Measurements from ENCODE around the gene PAK1. TPM values are rescaled to one million over a fixed set of nuclear protein-coding genes. Genes with fewer than 3 reads are reported as not detected.
A peak's percentile ranks its signal among the peaks of the same experiment; 100 is the strongest.

Gene PAK1
- total and polyA plus RNA-seq, 5 experiments from 2014 or later = 17.2 to 28.9 (median 24.2) TPM

DNA sequence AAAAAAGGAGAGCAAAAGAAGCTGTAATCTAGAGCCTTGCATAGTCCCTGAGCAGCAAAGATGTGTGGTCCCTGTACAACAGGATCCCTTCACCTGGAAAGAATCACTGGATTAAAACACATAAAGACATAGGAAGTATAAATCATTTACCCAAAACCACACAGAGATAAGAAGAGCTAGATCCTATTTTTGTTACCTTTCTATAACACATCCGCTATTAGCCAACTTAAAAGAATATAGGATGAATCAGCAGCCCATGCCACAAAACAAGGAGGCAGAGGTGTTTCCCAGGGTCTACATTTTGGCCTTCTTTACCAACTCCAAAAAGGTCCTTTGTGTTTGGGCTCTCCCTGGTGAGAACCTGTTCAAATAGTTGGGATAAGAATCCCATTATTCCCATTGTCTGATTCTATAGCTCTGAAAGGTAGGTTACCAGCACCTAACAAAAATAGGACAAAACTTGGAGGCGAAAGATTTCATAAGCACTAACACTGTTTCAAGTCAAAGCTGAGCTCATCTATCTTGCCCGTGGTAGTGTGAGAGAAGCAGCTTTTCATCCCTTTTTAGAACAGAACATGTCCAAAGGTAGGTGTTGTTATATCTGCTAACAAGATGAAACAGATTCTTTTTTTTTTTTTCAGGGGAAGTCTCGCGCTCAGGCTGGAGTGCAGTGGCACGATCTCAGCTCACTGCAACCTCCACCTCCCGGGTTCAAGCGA is 26.8 kb downstream of the PAK1 start:
- H3K36me3 Mint-ChIP-seq = no peaks in the 10 kb centered on the region
- H3K27ac Mint-ChIP-seq = peak overlapping the region in 4 of 10 donors; percentile 7 to 76 (median 42)
- POLR2A ChIA-PET = interaction anchor here (0.6 kb wide), 1 partner anchor 35 kb away, joined by 3 read pairs; no protein-coding TSS in a partner anchor
- H3K4me1 Mint-ChIP-seq = peaks cover 22 to 40% (median 37%) of the 10 kb centered on the region in 4 donors
- no peak overlapping the region for H3K4me3 Mint-ChIP-seq
- no peaks in the 10 kb centered on the region for H3K9me3 Mint-ChIP-seq
- DNase-seq = no peak
- no peaks in the 10 kb centered on the region for H3K27me3 Mint-ChIP-seq
- ATAC-seq = peak in 1 of 2 donors; percentile 59

DNA sequence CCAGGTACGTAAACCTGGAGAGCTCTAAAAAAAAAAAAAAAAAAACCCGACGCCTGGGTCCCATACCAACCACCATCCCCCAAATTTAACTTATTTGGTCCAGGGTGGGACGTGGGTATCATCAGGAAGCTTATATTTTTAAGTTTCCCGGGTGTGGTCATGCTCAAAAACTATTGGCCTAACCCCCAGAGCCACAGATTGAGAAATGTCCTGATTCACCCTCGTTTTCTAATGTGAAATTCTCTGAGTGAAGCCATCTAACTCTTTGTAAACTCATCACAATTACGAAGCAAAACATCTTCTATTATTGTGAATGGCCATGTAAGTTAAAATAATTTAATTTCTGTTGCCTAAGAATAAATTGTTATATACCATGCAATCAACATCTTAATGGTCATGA is 29.6 kb downstream of the PAK1 start:
- H3K27me3 Mint-ChIP-seq = no peaks in the 10 kb centered on the region
- H3K36me3 Mint-ChIP-seq = no peaks in the 10 kb centered on the region
- peaks cover 20 to 28% (median 24%) of the 10 kb centered on the region in 4 donors for H3K4me1 Mint-ChIP-seq
- DNase-seq (no peak), ATAC-seq (no peak)
- POLR2A ChIA-PET = interaction anchor here (0.6 kb wide), 1 partner anchor 964 kb away, joined by 3 read pairs; no protein-coding TSS in a partner anchor
- no peak overlapping the region for H3K4me3 Mint-ChIP-seq
- no peaks in the 10 kb centered on the region for H3K9me3 Mint-ChIP-seq
- no peak overlapping the region for H3K27ac Mint-ChIP-seq

DNA sequence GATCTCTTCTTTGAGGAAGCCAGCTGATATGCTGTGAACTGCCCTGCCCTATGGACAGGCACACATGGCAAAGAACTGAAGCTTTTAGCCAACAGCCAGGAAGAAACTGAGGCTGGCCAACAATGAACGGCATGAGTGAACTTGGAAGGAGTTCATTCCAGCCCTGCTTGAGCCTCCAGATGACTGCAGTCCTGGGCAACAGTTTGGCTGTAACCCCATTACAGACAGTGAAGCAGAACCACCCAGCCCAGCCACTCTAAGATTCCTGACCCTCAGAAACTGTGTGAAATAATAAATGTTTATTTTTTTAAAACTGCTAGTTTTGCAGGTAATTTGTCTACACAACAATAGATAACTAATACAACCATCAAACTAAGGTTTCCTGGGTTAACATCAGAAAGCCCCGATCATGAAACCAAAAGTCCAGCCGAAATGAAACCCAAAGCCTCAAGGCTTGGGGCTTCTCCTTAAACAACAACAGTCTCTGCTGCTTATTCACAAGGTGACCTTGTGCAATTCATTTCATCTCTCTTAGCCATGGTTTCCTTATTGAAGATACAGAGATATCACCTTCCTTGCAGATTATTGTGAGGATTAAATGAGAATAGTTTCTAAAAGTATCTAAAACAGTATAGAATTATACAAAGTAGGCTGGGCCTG is 31.4 kb downstream of the PAK1 start:
- Mint-ChIP-seq H3K27me3 (no peaks in the 10 kb centered on the region), H3K9me3 (no peaks in the 10 kb centered on the region), H3K4me1 (peaks cover 11 to 22% (median 13%) of the 10 kb centered on the region in 4 donors), H3K4me3 (no peak overlapping the region), H3K27ac (no peak overlapping the region), H3K36me3 (no peaks in the 10 kb centered on the region)
- ATAC-seq (no peak), DNase-seq (no peak)
- POLR2A ChIA-PET = no interaction called here

DNA sequence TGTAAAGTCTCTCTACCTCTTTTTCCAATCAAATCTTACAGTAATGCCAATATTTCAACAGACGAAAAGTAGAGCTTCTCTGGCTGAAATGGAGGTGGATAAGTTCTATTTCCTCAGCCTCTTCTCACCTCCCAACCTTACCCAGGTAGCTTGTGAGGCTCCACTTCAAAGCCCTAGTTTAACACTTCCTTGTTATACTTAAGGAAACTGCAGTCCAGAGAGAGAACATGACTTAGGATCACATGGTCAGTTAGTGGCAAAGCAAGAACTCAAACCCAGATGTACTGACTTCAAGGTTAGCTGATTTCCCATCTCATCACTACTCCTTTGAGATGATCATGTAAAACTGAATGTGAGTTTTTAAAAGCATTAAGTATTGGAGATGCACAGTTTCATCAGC is 32.5 kb downstream of the PAK1 start:
- no peak overlapping the region for H3K4me3 Mint-ChIP-seq
- H3K4me1 Mint-ChIP-seq = peaks cover 0 to 14% (median 5%) of the 10 kb centered on the region in 4 donors
- no peaks in the 10 kb centered on the region for H3K9me3 Mint-ChIP-seq
- ATAC-seq = no peak
- H3K27me3 Mint-ChIP-seq = no peaks in the 10 kb centered on the region
- H3K27ac Mint-ChIP-seq = peak overlapping the region in 1 of 10 donors; percentile 53
- POLR2A ChIA-PET = no interaction called here
- DNase-seq = no peak
- no peaks in the 10 kb centered on the region for H3K36me3 Mint-ChIP-seq

DNA sequence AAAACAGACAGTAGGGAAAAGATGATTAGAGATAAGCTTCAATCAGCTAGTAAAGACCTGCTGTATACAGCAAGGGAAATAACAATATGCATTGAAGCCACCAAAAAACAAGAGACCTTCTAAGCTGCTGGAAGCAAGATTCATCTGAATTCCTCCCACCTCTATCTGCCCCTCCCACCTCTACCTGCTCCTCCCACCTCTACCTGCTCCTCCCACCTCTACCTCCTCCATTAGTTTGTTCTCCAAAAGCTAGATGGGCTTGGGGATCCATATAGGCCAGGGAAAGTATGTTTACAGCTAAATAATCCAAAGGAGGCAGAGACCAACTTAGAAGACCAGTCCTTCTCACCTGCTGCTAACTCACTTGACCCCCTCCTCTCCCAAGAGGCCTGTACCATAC is 33.2 kb downstream of the PAK1 start:
- ATAC-seq (no peak), DNase-seq (no peak)
- H3K27ac Mint-ChIP-seq = no peak overlapping the region
- POLR2A ChIA-PET = no interaction called here
- no peaks in the 10 kb centered on the region for H3K9me3 Mint-ChIP-seq
- no peaks in the 10 kb centered on the region for H3K36me3 Mint-ChIP-seq
- H3K4me1 Mint-ChIP-seq = peaks cover 0 to 18% (median 5%) of the 10 kb centered on the region in 4 donors
- H3K4me3 Mint-ChIP-seq = no peak overlapping the region
- H3K27me3 Mint-ChIP-seq = no peaks in the 10 kb centered on the region

DNA sequence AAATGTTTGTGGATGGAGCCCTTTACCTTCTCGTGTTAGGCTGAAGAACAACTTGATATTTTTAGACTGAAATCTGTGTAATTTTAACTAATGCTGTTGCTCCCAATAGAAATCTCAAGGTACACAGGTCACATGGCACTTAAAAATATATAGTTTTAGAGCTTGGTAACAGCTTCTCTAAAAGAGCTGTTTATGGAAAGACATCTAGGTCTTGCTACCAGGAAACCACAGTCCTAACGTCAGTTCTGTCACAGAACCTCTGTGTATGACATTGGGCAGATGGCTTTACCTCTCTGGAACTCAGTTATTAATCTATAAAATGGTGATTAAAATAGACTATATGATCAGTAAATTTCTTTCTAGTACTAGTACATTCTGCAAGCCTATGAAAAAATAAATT is 35.4 kb downstream of the PAK1 start:
- Mint-ChIP-seq H3K36me3 (no peaks in the 10 kb centered on the region), H3K4me3 (no peak overlapping the region), H3K9me3 (no peaks in the 10 kb centered on the region), H3K27me3 (no peaks in the 10 kb centered on the region), H3K4me1 (peaks cover 0 to 17% (median 5%) of the 10 kb centered on the region in 4 donors), H3K27ac (no peak overlapping the region)
- POLR2A ChIA-PET = no interaction called here
- no peak for ATAC-seq
- no peak for DNase-seq

DNA sequence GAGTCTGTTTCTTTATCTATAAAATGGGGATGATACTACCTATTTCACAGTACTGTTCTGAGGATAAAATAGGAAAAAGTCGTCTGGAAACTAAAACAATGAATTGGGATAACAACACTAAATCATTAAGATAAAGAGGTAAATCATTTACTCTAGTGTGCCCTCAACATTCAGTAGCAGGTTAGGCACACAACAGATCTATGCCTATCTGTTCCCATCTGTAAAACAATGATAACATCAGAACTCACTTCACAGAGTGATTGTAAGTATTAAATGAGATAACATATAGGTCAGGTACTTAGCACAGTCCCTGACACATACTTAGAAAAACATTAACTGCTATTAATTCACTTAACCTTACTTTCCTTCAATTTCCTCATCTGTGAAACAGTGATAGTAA is 36.9 kb downstream of the PAK1 start:
- ATAC-seq (no peak), DNase-seq (no peak)
- Mint-ChIP-seq H3K36me3 (no peaks in the 10 kb centered on the region), H3K4me3 (no peak overlapping the region), H3K4me1 (peaks cover 0 to 19% (median 4%) of the 10 kb centered on the region in 4 donors), H3K27ac (no peak overlapping the region), H3K27me3 (no peaks in the 10 kb centered on the region), H3K9me3 (no peaks in the 10 kb centered on the region)
- POLR2A ChIA-PET = no interaction called here

DNA sequence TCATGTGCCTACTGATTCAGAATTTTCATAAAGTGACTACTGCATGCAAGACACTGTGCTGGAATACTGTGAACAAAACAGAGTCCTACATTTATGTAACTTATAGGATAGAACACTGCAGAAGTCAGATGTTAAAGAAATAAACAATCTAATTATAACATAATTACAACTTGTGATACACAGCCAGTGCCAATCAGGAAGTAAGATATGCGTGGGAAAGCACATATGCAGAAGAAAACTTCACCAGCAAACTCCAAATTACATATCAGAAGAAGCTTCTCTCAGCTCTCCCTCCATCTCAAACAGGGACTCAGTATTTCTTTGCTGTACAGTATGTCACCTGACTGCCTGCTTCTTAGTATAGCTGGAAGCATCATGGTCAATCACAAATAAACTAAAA is 37.4 kb downstream of the PAK1 start:
- POLR2A ChIA-PET = no interaction called here
- H3K9me3 Mint-ChIP-seq = no peaks in the 10 kb centered on the region
- peaks cover 0 to 19% (median 4%) of the 10 kb centered on the region in 4 donors for H3K4me1 Mint-ChIP-seq
- no peaks in the 10 kb centered on the region for H3K27me3 Mint-ChIP-seq
- no peaks in the 10 kb centered on the region for H3K36me3 Mint-ChIP-seq
- ATAC-seq (no peak), DNase-seq (no peak)
- no peak overlapping the region for H3K27ac Mint-ChIP-seq
- no peak overlapping the region for H3K4me3 Mint-ChIP-seq

DNA sequence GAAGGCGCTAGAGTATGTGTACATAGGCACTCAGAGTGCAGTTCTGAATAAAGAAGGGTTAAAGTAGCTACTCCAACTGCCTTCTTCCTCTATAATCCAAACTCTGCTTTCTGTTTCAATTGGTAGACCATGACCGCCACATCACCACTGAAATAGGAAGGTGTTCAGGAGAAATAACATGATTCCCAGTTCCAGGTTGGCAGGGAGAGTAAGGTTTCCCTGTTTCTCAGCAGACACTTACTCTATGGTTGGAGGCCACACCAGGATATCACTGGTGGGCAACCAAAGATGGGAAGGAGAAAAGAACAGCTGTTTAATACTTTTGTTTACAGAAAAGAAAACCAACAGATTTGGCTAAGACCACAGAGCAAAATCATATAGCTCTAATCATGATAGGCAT is 37.9 kb downstream of the PAK1 start:
- Mint-ChIP-seq H3K4me3 (no peak overlapping the region), H3K27me3 (no peaks in the 10 kb centered on the region), H3K4me1 (peaks cover 0 to 19% (median 3%) of the 10 kb centered on the region in 4 donors), H3K9me3 (no peaks in the 10 kb centered on the region), H3K27ac (no peak overlapping the region), H3K36me3 (no peaks in the 10 kb centered on the region)
- no peak for ATAC-seq
- POLR2A ChIA-PET = no interaction called here
- no peak for DNase-seq

DNA sequence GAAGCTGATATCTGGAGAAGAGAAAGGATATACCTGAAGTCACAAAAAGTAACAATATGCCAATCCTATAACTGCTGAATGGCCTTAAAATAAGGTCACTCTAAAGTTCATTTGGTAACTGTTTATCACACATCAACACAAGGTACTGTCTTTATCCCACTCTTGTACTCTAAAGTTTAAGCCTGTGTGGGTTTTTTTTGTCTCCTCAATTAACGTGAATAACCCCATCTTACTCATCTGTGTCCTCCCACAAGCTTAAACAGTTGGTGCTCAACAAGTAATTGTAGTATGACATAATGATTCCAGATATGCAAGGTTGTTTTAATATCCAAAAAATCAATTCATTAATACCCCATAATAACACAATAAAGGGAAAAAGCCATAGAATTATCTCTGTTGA is 42.1 kb downstream of the PAK1 start:
- H3K27me3 Mint-ChIP-seq = peaks cover 0 to 4% (median 0%) of the 10 kb centered on the region in 5 donors
- DNase-seq = no peak
- no peak overlapping the region for H3K27ac Mint-ChIP-seq
- no peak overlapping the region for H3K4me3 Mint-ChIP-seq
- POLR2A ChIA-PET = no interaction called here
- H3K36me3 Mint-ChIP-seq = no peaks in the 10 kb centered on the region
- ATAC-seq = no peak
- H3K9me3 Mint-ChIP-seq = no peaks in the 10 kb centered on the region
- peaks cover 0 to 12% (median 1%) of the 10 kb centered on the region in 4 donors for H3K4me1 Mint-ChIP-seq

DNA sequence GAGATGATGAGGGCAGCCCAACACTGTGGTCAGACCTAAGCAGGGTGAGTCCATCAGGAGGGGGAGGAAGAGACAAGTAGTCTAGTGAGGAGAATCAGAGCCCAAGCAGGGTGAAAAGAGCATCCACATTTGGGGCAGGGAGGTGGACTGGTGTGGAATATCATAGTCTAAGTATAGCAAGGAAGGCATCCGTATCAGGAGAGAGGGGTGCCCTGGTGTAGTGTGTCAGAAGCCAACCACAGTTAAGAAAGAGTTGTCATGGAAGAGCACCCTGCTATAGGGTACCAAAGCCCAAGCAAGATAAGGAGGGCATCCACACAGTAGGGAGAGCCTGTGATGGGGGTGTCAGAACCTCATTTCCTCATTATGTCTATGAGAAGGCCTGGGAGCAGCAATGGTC is 45.3 kb downstream of the PAK1 start:
- ATAC-seq (no peak), DNase-seq (no peak)
- peak overlapping the region in 1 of 10 donors; percentile 48 for H3K27ac Mint-ChIP-seq
- H3K9me3 Mint-ChIP-seq = no peaks in the 10 kb centered on the region
- H3K4me3 Mint-ChIP-seq = no peak overlapping the region
- peaks cover 0 to 4% (median 0%) of the 10 kb centered on the region in 5 donors for H3K27me3 Mint-ChIP-seq
- H3K4me1 Mint-ChIP-seq = peaks cover 0 to 3% (median 2%) of the 10 kb centered on the region in 4 donors
- POLR2A ChIA-PET = no interaction called here
- no peaks in the 10 kb centered on the region for H3K36me3 Mint-ChIP-seq

DNA sequence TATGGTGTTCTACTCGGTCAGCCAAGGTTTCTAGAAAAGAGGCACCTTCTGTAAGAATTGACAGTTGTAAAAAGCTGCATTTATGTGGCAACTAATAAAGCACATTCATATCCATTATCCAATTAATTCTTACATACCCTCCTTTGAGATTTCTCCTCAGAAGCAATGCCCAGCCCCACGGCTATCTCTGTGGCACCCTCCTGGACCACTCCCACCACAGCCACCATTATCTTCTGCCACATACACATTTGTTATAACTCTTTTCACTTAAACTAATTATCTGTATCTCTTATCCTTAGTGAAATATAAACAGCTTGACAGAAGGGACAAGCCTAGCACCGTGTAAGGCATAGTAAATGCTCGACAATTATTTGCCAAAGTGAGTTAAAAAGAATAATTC is 48.5 kb downstream of the PAK1 start:
- Mint-ChIP-seq H3K27me3 (peaks cover 0 to 6% (median 3%) of the 10 kb centered on the region in 5 donors), H3K27ac (no peak overlapping the region), H3K36me3 (no peaks in the 10 kb centered on the region), H3K4me1 (peaks cover 0 to 3% (median under 1%) of the 10 kb centered on the region in 4 donors), H3K4me3 (no peak overlapping the region), H3K9me3 (no peaks in the 10 kb centered on the region)
- ATAC-seq (no peak), DNase-seq (no peak)
- POLR2A ChIA-PET = interaction anchor here (0.6 kb wide), 1 partner anchor 7 kb away, joined by 3 read pairs; no protein-coding TSS in a partner anchor

DNA sequence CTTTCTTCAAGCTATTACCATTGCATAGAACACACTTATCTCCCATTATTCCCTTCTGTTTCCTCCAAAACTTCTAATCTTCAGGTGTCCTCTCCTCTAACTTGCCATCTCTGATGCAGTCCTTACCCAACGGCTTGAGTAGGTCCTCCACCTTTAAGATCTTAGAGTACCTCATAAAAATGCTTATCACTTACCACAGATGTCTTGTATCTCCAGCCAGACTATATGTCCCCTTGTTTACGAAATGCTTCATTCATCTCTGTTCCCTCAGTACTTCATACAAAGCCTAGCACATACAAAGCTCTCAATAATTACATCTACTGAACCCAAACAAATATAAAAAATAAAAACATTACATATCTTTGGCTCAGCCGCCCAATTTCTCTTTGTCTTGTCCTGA is 49.2 kb downstream of the PAK1 start:
- Mint-ChIP-seq H3K36me3 (no peaks in the 10 kb centered on the region), H3K4me3 (no peak overlapping the region), H3K27ac (no peak overlapping the region), H3K4me1 (peaks cover 0 to 3% (median under 1%) of the 10 kb centered on the region in 4 donors), H3K27me3 (peaks cover 0 to 6% (median 3%) of the 10 kb centered on the region in 5 donors), H3K9me3 (no peaks in the 10 kb centered on the region)
- ATAC-seq (no peak), DNase-seq (no peak)
- POLR2A ChIA-PET = no interaction called here
